HG03139 (cell line): Measurements from ENCODE around the gene PPM1E.
"Not testable (repeated sequence)": the region's sequence is repeated elsewhere in the genome, so short reads cannot be mapped to it uniquely, and the experiment has no call there.

ENCODE experiments used
- ATAC-seq: cut with Tn5 transposase; IDR thresholded peaks from one replicate; pipeline ENCODE4 v1.9.1; 2021; ENCODE audit not compliant: unreplicated experiment

PPM1E gene

GRCh38 chr17:58778482-58778881 is 22.8 kb downstream of the PPM1E start:
- ATAC-seq, result not testable (repeated sequence)

GRCh38 chr17:58779446-58779845 is 23.8 kb downstream of the PPM1E start:
- no peak for ATAC-seq

- no peak for ATAC-seq
These were observed 27.7 kb downstream of the PPM1E start for GRCh38 chr17:58783380-58783779.

- no peak for ATAC-seq
These were observed 29.4 kb downstream of the PPM1E start for GRCh38 chr17:58785097-58785496.

GRCh38 chr17:58786586-58787295 is 31.1 kb downstream of the PPM1E start:
- ATAC-seq, result no peak

GRCh38 chr17:58788199-58788598 is 32.5 kb downstream of the PPM1E start:
- no peak for ATAC-seq

- ATAC-seq, result no peak
These were observed 33.5 kb downstream of the PPM1E start for GRCh38 chr17:58789160-58789559.

GRCh38 chr17:58789831-58790230 is 34.2 kb downstream of the PPM1E start:
- ATAC-seq, result no peak

GRCh38 chr17:58794508-58794907 is 38.9 kb downstream of the PPM1E start:
- ATAC-seq, result not testable (repeated sequence)

- no peak for ATAC-seq
These were observed 46.5 kb downstream of the PPM1E start for GRCh38 chr17:58802188-58802587.

- ATAC-seq, result no peak
These were observed 50.4 kb downstream of the PPM1E start for GRCh38 chr17:58806046-58806445.

GRCh38 chr17:58808609-58809563 is 53.2 kb downstream of the PPM1E start:
- no peak for ATAC-seq

- ATAC-seq, result no peak
These were observed 53.9 kb downstream of the PPM1E start for GRCh38 chr17:58809564-58809936.

- no peak for ATAC-seq
These were observed 55.6 kb downstream of the PPM1E start for GRCh38 chr17:58811290-58811689.

- ATAC-seq, result no peak
These were observed 58.1 kb downstream of the PPM1E start for GRCh38 chr17:58813712-58814111.

GRCh38 chr17:58818654-58819053 is 63.0 kb downstream of the PPM1E start:
- no peak for ATAC-seq

- ATAC-seq, result no peak
These were observed 66.7 kb downstream of the PPM1E start for GRCh38 chr17:58822148-58823050.

GRCh38 chr17:58823051-58823525 is 67.4 kb downstream of the PPM1E start:
- ATAC-seq, result no peak

GRCh38 chr17:58829172-58829637 is 73.6 kb downstream of the PPM1E start:
- no peak for ATAC-seq

- no peak for ATAC-seq
These were observed 76.1 kb downstream of the PPM1E start for GRCh38 chr17:58831780-58832179.

- no peak for ATAC-seq
These were observed 76.9 kb downstream of the PPM1E start for GRCh38 chr17:58832514-58832913.
